ENCODE results near the gene CFAP299.
A peak's percentile ranks its signal among the peaks of the same experiment; 100 is the strongest.
"Not testable (repeated sequence)": the region's sequence is repeated elsewhere in the genome, so short reads cannot be mapped to it uniquely, and the experiment has no call there.

CFAP299 gene

DNA sequence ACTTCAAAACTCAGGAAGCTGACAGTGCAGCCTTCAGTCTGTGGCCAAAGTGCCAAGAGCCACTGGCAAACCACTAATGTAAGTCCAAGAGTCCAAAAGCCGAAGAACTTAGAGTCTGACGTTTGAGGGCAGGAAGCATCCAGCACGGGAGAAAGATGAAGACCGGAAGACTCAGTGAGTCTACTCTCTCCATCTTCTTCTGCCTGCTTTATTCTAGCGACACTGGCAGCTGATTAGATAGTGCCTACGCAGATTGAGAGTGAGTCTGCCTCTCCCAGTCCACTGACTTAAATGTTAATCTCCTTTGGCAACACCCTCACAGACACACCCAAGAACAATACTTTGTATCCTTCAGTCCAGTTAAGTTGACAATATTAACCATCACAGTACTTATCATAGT lies 414.0 kb downstream of the CFAP299 start:
- H3K4me1 ChIP-seq (ENCODE audit: control extremely low read depth in 1 of 4, control insufficient read depth in 4 of 4, insufficient read depth in 4 of 4, low read length in 3 of 4); H3K36me3 ChIP-seq (ENCODE audit: control insufficient read depth in 4 of 4, insufficient read depth in 4 of 4, low read length in 3 of 4); H3K9me3 ChIP-seq (ENCODE audit: control extremely low read depth in 1 of 5, control insufficient read depth in 4 of 5, insufficient read depth in 2 of 5, low read depth in 1 of 5, low read length in 4 of 5); H3K27me3 ChIP-seq (replicated peaks in 2 of 5; ENCODE audit: control insufficient read depth in 4 of 5, insufficient read depth in 5 of 5, low read length in 4 of 5); H3K27ac ChIP-seq (ENCODE audit: insufficient read depth in 1 of 2, low read depth in 1 of 2, low read length in 2 of 2, poor library complexity in 1 of 2, severe bottlenecking in 2 of 2); POLR2A ChIA-PET; CTCF ChIA-PET; H3K4me3 ChIP-seq (ENCODE audit: control insufficient read depth in 1 of 7, extremely low read depth in 1 of 7, insufficient read depth in 4 of 7, low read depth in 2 of 7, low read length in 6 of 7); DNase-seq: not testable (repeated sequence)
- WGBS (ENCODE audit: insufficient coverage): 97% methylated on average over 5 of the region's 6 CpGs

DNA sequence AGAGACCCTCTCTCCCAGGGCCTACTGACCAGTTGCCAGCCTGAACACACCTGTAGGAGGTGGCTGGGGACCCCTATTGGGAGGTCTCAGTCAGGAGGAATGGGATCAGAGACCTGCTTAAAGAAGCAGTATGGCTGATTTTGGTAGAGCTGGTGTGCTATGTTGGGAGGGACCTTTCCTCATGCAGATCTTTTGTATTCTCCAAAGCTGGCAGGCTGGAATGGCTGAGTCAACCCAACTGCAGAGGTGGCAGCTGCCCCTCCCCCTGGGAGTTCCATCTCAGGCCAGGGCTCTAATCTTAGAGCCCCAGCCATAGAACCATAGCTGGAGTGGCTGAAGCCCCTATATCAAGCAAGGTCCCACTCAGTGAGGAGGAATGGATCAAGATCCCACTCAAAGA lies 415.7 kb downstream of the CFAP299 start:
- ChIA-PET POLR2A (no interaction called here), CTCF (no interaction called here)
- no peaks in the 10 kb centered on the region for H3K4me1 ChIP-seq (ENCODE audit: control extremely low read depth in 1 of 4, control insufficient read depth in 4 of 4, insufficient read depth in 4 of 4, low read length in 3 of 4)
- H3K27ac ChIP-seq (ENCODE audit: insufficient read depth in 1 of 2, low read depth in 1 of 2, low read length in 2 of 2, poor library complexity in 1 of 2, severe bottlenecking in 2 of 2): no peak overlapping the region
- no peak overlapping the region for H3K4me3 ChIP-seq (ENCODE audit: control insufficient read depth in 1 of 7, extremely low read depth in 1 of 7, insufficient read depth in 4 of 7, low read depth in 2 of 7, low read length in 6 of 7)
- no peaks in the 10 kb centered on the region for H3K27me3 ChIP-seq (replicated peaks in 2 of 5; ENCODE audit: control insufficient read depth in 4 of 5, insufficient read depth in 5 of 5, low read length in 4 of 5)
- no peaks in the 10 kb centered on the region for H3K36me3 ChIP-seq (ENCODE audit: control insufficient read depth in 4 of 4, insufficient read depth in 4 of 4, low read length in 3 of 4)
- DNase-seq: no peak
- no peaks in the 10 kb centered on the region for H3K9me3 ChIP-seq (ENCODE audit: control extremely low read depth in 1 of 5, control insufficient read depth in 4 of 5, insufficient read depth in 2 of 5, low read depth in 1 of 5, low read length in 4 of 5)

GRCh38 chr4:80767944-80768343 lies 432.4 kb downstream of the CFAP299 start:
- H3K36me3 ChIP-seq (ENCODE audit: control insufficient read depth in 4 of 4, insufficient read depth in 4 of 4, low read length in 3 of 4): no peaks in the 10 kb centered on the region
- ChIA-PET POLR2A (no interaction called here), CTCF (no interaction called here)
- no peaks in the 10 kb centered on the region for H3K27me3 ChIP-seq (replicated peaks in 2 of 5; ENCODE audit: control insufficient read depth in 4 of 5, insufficient read depth in 5 of 5, low read length in 4 of 5)
- H3K27ac ChIP-seq (ENCODE audit: insufficient read depth in 1 of 2, low read depth in 1 of 2, low read length in 2 of 2, poor library complexity in 1 of 2, severe bottlenecking in 2 of 2): no peak overlapping the region
- WGBS (ENCODE audit: insufficient coverage): no CpG with 5 or more reads among the region's 2 CpGs
- H3K4me1 ChIP-seq (ENCODE audit: control extremely low read depth in 1 of 4, control insufficient read depth in 4 of 4, insufficient read depth in 4 of 4, low read length in 3 of 4): peaks cover 0 to 2% (median 0%) of the 10 kb centered on the region in 4 experiments
- H3K9me3 ChIP-seq (ENCODE audit: control extremely low read depth in 1 of 5, control insufficient read depth in 4 of 5, insufficient read depth in 2 of 5, low read depth in 1 of 5, low read length in 4 of 5): peaks cover 0 to 3% (median 0%) of the 10 kb centered on the region in 5 experiments
- DNase-seq: no peak
- H3K4me3 ChIP-seq (ENCODE audit: control insufficient read depth in 1 of 7, extremely low read depth in 1 of 7, insufficient read depth in 4 of 7, low read depth in 2 of 7, low read length in 6 of 7): no peak overlapping the region

GRCh38 chr4:80776168-80776567 lies 440.6 kb downstream of the CFAP299 start:
- CTCF ChIA-PET: no interaction called here
- no peaks in the 10 kb centered on the region for H3K27me3 ChIP-seq (replicated peaks in 2 of 5; ENCODE audit: control insufficient read depth in 4 of 5, insufficient read depth in 5 of 5, low read length in 4 of 5)
- 100% methylated on average over 1 of the region's 5 CpGs for WGBS (ENCODE audit: insufficient coverage)
- no peaks in the 10 kb centered on the region for H3K36me3 ChIP-seq (ENCODE audit: control insufficient read depth in 4 of 4, insufficient read depth in 4 of 4, low read length in 3 of 4)
- H3K4me1 ChIP-seq (ENCODE audit: control extremely low read depth in 1 of 4, control insufficient read depth in 4 of 4, insufficient read depth in 4 of 4, low read length in 3 of 4): no peaks in the 10 kb centered on the region
- no peak overlapping the region for H3K4me3 ChIP-seq (ENCODE audit: control insufficient read depth in 1 of 7, extremely low read depth in 1 of 7, insufficient read depth in 4 of 7, low read depth in 2 of 7, low read length in 6 of 7)
- DNase-seq: no peak
- POLR2A ChIA-PET: no interaction called here
- no peak overlapping the region for H3K27ac ChIP-seq (ENCODE audit: insufficient read depth in 1 of 2, low read depth in 1 of 2, low read length in 2 of 2, poor library complexity in 1 of 2, severe bottlenecking in 2 of 2)
- no peaks in the 10 kb centered on the region for H3K9me3 ChIP-seq (ENCODE audit: control extremely low read depth in 1 of 5, control insufficient read depth in 4 of 5, insufficient read depth in 2 of 5, low read depth in 1 of 5, low read length in 4 of 5)

DNA sequence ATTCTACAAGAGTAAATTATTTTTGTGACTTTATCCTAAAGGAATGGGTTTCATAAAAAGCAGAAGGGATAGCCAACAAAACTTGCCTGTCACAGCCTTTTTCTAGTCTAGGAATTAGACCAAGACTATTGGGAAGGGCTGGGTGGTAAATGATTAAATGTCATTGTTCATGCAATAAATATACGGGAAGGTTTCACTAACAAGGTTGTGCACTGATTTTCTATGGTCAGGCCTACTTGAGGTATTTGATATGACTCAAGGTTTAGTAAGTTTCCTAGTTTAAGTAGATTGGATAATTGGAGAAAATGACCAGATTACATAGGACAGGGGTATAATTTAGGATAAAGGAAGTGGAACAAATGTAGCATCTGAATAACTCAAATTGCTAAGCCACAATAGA lies 445.9 kb downstream of the CFAP299 start:
- Histone ChIP-seq H3K36me3 (ENCODE audit: control insufficient read depth in 4 of 4, insufficient read depth in 4 of 4, low read length in 3 of 4) (no peaks in the 10 kb centered on the region), H3K4me3 (ENCODE audit: control insufficient read depth in 1 of 7, extremely low read depth in 1 of 7, insufficient read depth in 4 of 7, low read depth in 2 of 7, low read length in 6 of 7) (no peak overlapping the region), H3K9me3 (ENCODE audit: control extremely low read depth in 1 of 5, control insufficient read depth in 4 of 5, insufficient read depth in 2 of 5, low read depth in 1 of 5, low read length in 4 of 5) (no peaks in the 10 kb centered on the region), H3K27ac (ENCODE audit: insufficient read depth in 1 of 2, low read depth in 1 of 2, low read length in 2 of 2, poor library complexity in 1 of 2, severe bottlenecking in 2 of 2) (no peak overlapping the region), H3K4me1 (ENCODE audit: control extremely low read depth in 1 of 4, control insufficient read depth in 4 of 4, insufficient read depth in 4 of 4, low read length in 3 of 4) (no peaks in the 10 kb centered on the region), H3K27me3 (replicated peaks in 2 of 5; ENCODE audit: control insufficient read depth in 4 of 5, insufficient read depth in 5 of 5, low read length in 4 of 5) (no peaks in the 10 kb centered on the region)
- no peak for DNase-seq
- ChIA-PET POLR2A (no interaction called here), CTCF (no interaction called here)
- WGBS (ENCODE audit: insufficient coverage): 100% methylated on average over 1 of the region's 1 CpG

GRCh38 chr4:80787306-80787705 lies 451.8 kb downstream of the CFAP299 start:
- Histone ChIP-seq H3K27ac (ENCODE audit: insufficient read depth in 1 of 2, low read depth in 1 of 2, low read length in 2 of 2, poor library complexity in 1 of 2, severe bottlenecking in 2 of 2) (no peak overlapping the region), H3K27me3 (replicated peaks in 2 of 5; ENCODE audit: control insufficient read depth in 4 of 5, insufficient read depth in 5 of 5, low read length in 4 of 5) (no peaks in the 10 kb centered on the region), H3K4me1 (ENCODE audit: control extremely low read depth in 1 of 4, control insufficient read depth in 4 of 4, insufficient read depth in 4 of 4, low read length in 3 of 4) (peaks cover 0 to 7% (median 0%) of the 10 kb centered on the region in 4 experiments), H3K4me3 (ENCODE audit: control insufficient read depth in 1 of 7, extremely low read depth in 1 of 7, insufficient read depth in 4 of 7, low read depth in 2 of 7, low read length in 6 of 7) (no peak overlapping the region), H3K36me3 (ENCODE audit: control insufficient read depth in 4 of 4, insufficient read depth in 4 of 4, low read length in 3 of 4) (no peaks in the 10 kb centered on the region), H3K9me3 (ENCODE audit: control extremely low read depth in 1 of 5, control insufficient read depth in 4 of 5, insufficient read depth in 2 of 5, low read depth in 1 of 5, low read length in 4 of 5) (no peaks in the 10 kb centered on the region)
- CTCF ChIA-PET: no interaction called here
- peak in 1 of 3 donors; percentile 14 for DNase-seq
- POLR2A ChIA-PET: no interaction called here
- 0% methylated on average over 1 of the region's 1 CpG for WGBS (ENCODE audit: insufficient coverage)

DNA sequence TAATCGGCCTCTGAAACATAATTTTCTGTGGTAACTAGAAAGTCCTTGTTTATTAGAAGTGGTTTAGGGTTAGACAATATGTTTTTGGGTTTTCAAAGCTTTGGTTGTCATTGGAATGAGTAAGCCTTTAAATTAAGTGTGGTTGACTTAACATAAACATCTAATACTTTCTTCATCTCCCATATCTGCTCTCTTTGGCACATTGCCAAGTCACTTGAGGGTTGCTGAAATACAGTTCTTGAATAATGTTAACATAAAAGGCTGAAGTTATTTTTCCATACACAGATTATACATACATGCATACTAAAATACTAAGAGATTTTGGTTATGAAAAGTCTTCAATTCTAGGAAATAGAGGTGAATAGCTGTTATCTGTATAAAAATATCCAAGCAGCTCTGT lies 453.3 kb downstream of the CFAP299 start:
- no peaks in the 10 kb centered on the region for H3K27me3 ChIP-seq (replicated peaks in 2 of 5; ENCODE audit: control insufficient read depth in 4 of 5, insufficient read depth in 5 of 5, low read length in 4 of 5)
- no peak overlapping the region for H3K4me3 ChIP-seq (ENCODE audit: control insufficient read depth in 1 of 7, extremely low read depth in 1 of 7, insufficient read depth in 4 of 7, low read depth in 2 of 7, low read length in 6 of 7)
- CTCF ChIA-PET: no interaction called here
- peaks cover 0 to 7% (median 0%) of the 10 kb centered on the region in 4 experiments for H3K4me1 ChIP-seq (ENCODE audit: control extremely low read depth in 1 of 4, control insufficient read depth in 4 of 4, insufficient read depth in 4 of 4, low read length in 3 of 4)
- POLR2A ChIA-PET: no interaction called here
- H3K36me3 ChIP-seq (ENCODE audit: control insufficient read depth in 4 of 4, insufficient read depth in 4 of 4, low read length in 3 of 4): no peaks in the 10 kb centered on the region
- peak in 1 of 3 donors; percentile 9 for DNase-seq
- no peaks in the 10 kb centered on the region for H3K9me3 ChIP-seq (ENCODE audit: control extremely low read depth in 1 of 5, control insufficient read depth in 4 of 5, insufficient read depth in 2 of 5, low read depth in 1 of 5, low read length in 4 of 5)
- H3K27ac ChIP-seq (ENCODE audit: insufficient read depth in 1 of 2, low read depth in 1 of 2, low read length in 2 of 2, poor library complexity in 1 of 2, severe bottlenecking in 2 of 2): no peak overlapping the region
- 100% methylated on average over 1 of the region's 1 CpG for WGBS (ENCODE audit: insufficient coverage)

DNA sequence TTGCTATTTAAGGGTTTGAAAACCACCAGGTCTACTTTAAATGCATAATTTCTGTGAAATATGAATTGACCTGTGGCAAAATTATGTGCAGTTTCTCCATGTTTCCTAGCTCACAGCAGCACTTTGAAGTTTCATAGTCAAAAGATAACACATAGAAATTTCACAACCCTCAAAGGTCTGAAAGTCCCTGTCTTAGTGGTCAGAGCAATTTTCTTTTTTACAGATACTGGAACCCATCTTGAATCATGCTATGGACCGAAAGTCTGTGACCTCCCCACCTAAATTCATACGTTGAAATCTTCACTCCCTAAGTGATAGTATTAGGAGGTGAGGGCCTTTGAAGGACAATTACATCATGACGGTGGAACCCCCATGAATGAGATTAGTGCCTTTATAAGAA lies 454.6 kb downstream of the CFAP299 start:
- no peak overlapping the region for H3K27ac ChIP-seq (ENCODE audit: insufficient read depth in 1 of 2, low read depth in 1 of 2, low read length in 2 of 2, poor library complexity in 1 of 2, severe bottlenecking in 2 of 2)
- 100% methylated on average over 1 of the region's 3 CpGs for WGBS (ENCODE audit: insufficient coverage)
- no peak for DNase-seq
- H3K4me3 ChIP-seq (ENCODE audit: control insufficient read depth in 1 of 7, extremely low read depth in 1 of 7, insufficient read depth in 4 of 7, low read depth in 2 of 7, low read length in 6 of 7): no peak overlapping the region
- ChIA-PET CTCF (no interaction called here), POLR2A (no interaction called here)
- no peaks in the 10 kb centered on the region for H3K27me3 ChIP-seq (replicated peaks in 2 of 5; ENCODE audit: control insufficient read depth in 4 of 5, insufficient read depth in 5 of 5, low read length in 4 of 5)
- no peaks in the 10 kb centered on the region for H3K9me3 ChIP-seq (ENCODE audit: control extremely low read depth in 1 of 5, control insufficient read depth in 4 of 5, insufficient read depth in 2 of 5, low read depth in 1 of 5, low read length in 4 of 5)
- H3K36me3 ChIP-seq (ENCODE audit: control insufficient read depth in 4 of 4, insufficient read depth in 4 of 4, low read length in 3 of 4): no peaks in the 10 kb centered on the region
- peaks cover 0 to 7% (median 0%) of the 10 kb centered on the region in 4 experiments for H3K4me1 ChIP-seq (ENCODE audit: control extremely low read depth in 1 of 4, control insufficient read depth in 4 of 4, insufficient read depth in 4 of 4, low read length in 3 of 4)
